SK-N-MC (cell line): Measurements from ENCODE around the gene NHERF1.
A peak's percentile ranks its signal among the peaks of the same experiment; 100 is the strongest.

ENCODE experiments used
- DNase-seq: peaks from one replicate; pipeline ENCODE4 v3.0.0-alpha.2; 2011; ENCODE audit warnings: low read depth, low spot score
- H3K27ac ChIP-seq: fragments of 200-600 bp; sonication (generic); 2 replicates; pipeline ENCODE4 v1.5.1; 2016; ENCODE audit warnings: mixed run types
- H3K36me3 ChIP-seq: fragments of 200-600 bp; sonication (generic); 2 replicates; pipeline ENCODE4 v1.6.1; 2017; ENCODE audit warnings: antibody characterized with exemption, low read length, mixed read lengths; ENCODE audit not compliant: insufficient read depth
- H3K4me3 ChIP-seq: fragments of 200-600 bp; sonication (generic); 2 replicates; pipeline ENCODE4 v1.5.1; 2016
- H3K9ac ChIP-seq: fragments of 200-600 bp; sonication (generic); 2 replicates; pipeline ENCODE4 v1.8.0; 2017; ENCODE audit warnings: mixed run types, mixed read lengths; ENCODE audit not compliant: insufficient read length
- H3K9me3 ChIP-seq: fragments of 200-600 bp; sonication (generic); 2 replicates; pipeline ENCODE4 v1.6.1; 2017; ENCODE audit warnings: low read depth, mild to moderate bottlenecking, antibody characterized with exemption, low read length, moderate library complexity, mixed read lengths
- EZH2 ChIP-seq: fragments of 200-600 bp; sonication (generic); IDR thresholded peaks from one replicate; pipeline ENCODE4 v1.6.1; 2017; ENCODE audit warnings: antibody characterized with exemption
- FOXP2 ChIP-seq: optimal IDR thresholded peaks from 2 replicates; pipeline ENCODE3; 2011; ENCODE audit warnings: mild to moderate bottlenecking, moderate library complexity; ENCODE audit not compliant: insufficient read depth; ENCODE audit errors: extremely low read length, control extremely low read depth
- POLR2AphosphoS5 ChIP-seq: IDR thresholded peaks from 2 replicates; pipeline ENCODE4 v1.6.1; 2012; ENCODE audit warnings: mild to moderate bottlenecking, low read depth, low read length, borderline replicate concordance

NHERF1 gene

DNA sequence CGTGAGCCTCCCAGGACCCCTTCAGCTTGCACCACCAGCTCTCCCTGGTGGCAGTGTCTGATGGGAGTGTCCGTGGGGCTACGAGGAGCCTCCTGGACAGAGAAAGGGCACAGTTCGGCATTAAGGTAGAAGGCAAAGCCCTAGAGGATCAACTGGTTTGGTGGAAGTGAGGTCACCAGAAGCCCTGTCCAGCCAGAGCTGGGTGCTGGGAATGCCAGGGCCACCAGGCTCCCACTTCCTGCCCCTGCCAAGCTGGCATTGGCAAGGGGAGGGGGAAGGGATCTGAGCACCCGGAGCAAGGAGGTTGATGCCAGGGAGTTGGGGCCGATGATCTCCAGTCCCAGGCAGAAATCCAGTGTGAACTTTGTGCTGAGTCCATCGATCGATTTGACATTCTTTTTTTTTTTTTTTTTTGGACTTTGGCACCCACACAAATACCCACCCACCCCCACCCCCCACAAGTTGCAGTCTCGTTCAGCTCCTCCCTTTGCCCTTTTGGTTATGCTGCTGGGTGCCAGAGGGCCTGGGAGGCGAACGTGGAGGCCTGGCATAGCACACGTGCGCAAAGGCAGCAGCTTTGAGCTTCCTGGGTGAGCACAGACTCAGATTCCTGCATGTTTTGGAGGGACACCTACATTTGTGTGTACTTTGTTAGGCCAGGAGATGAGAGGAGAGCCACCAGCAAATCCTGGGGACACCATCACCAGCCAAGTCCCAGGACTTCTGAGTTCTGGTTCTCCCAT is 2.1 kb downstream of the NHERF1 start:
- H3K4me3 ChIP-seq = peak overlapping the region; percentile 85; the same call in 1 of the 2 replicates
- H3K27ac ChIP-seq = no peak overlapping the region
- no peaks in the 10 kb centered on the region for H3K9me3 ChIP-seq
- H3K36me3 ChIP-seq = no peaks in the 10 kb centered on the region
- TF ChIP-seq EZH2 (no peak), FOXP2 (no peak), POLR2AphosphoS5 (no peak)
- H3K9ac ChIP-seq = no peak overlapping the region
- DNase-seq = no peak

DNA sequence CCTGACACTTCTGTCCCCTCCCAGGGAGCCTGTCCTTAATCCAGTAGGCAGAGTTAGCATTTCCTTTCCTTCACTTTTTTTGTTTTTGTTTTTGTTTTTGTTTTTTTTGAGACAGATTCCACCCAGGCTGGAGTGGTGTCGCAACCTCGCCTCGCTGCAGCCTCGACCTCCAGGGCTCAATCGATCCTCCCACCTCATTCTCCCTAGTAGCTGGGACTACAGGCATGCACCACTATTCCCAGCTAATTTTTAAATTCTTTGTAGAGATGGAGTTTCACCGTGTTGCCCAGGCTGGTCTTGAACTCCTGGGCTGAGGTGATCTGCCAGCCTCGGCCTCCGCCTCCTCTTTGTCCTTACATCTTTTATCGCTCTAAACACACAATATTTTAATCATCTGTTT is 4.0 kb downstream of the NHERF1 start:
- H3K27ac ChIP-seq = no peak overlapping the region
- no peak overlapping the region for H3K4me3 ChIP-seq
- no peaks in the 10 kb centered on the region for H3K9me3 ChIP-seq
- DNase-seq = no peak
- no peaks in the 10 kb centered on the region for H3K36me3 ChIP-seq
- H3K9ac ChIP-seq = no peak overlapping the region
- TF ChIP-seq EZH2 (no peak), POLR2AphosphoS5 (no peak), FOXP2 (no peak)

DNA sequence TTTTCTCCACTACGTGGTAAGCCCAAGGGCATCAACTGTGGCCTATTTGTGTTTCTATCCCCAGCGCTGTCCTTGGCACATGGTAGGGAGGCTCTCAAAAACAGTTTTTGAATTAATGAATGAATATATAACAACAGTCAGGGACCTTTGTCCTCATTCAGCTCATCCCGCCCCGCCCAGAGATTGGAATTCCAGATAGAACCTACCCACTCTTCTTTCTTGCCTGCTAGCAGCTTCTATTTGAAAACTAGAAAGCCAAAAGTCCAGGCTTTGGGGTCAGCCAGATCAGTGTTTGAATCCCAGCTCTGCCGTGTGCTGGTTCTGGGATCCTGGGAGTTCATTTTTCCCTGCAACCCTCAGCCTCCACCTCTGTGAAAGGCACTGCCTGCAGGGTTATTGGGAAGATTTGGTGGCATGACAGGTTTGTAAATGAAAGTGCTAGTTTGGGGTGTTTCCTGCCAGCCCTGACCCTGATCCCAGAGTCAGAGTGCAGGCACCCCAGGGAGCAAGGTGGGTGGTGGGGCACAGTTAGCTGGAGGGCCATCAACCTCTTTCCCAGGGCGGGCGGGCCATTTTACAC is 4.5 kb downstream of the NHERF1 start:
- no peak overlapping the region for H3K27ac ChIP-seq
- no peak overlapping the region for H3K9ac ChIP-seq
- TF ChIP-seq POLR2AphosphoS5 (no peak), EZH2 (no peak), FOXP2 (no peak)
- no peak overlapping the region for H3K4me3 ChIP-seq
- H3K9me3 ChIP-seq = no peaks in the 10 kb centered on the region
- no peak for DNase-seq
- H3K36me3 ChIP-seq = no peaks in the 10 kb centered on the region

- Histone ChIP-seq H3K36me3 (no peaks in the 10 kb centered on the region), H3K9me3 (no peaks in the 10 kb centered on the region), H3K4me3 (no peak overlapping the region), H3K27ac (no peak overlapping the region), H3K9ac (no peak overlapping the region)
- no peak for DNase-seq
- TF ChIP-seq EZH2 = no peak
- TF ChIP-seq FOXP2 = no peak
- TF ChIP-seq POLR2AphosphoS5 = no peak
These were observed 6.4 kb downstream of the NHERF1 start for GRCh38 chr17:74754832-74755231.

DNA sequence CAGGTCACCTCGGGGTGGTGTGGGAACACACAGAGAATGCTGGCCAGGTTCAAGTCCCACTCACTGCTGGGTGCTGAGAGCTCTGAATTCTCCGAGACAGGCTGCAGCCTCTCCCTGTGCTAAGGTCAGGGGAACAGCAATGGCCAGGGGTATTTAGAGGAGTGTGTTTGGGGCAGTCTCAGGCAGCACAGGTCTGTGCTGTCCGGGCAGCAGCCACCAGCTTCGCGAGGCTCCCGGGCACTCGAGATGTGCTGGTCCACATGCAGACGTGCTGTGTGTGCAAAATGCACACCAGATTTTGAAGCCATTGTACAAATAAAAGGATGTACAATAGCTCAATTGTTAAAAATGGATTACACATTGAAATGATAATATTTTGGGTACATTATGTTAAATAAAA is 7.1 kb downstream of the NHERF1 start:
- TF ChIP-seq POLR2AphosphoS5 (no peak), FOXP2 (no peak), EZH2 (no peak)
- Histone ChIP-seq H3K9ac (no peak overlapping the region), H3K36me3 (no peaks in the 10 kb centered on the region), H3K4me3 (no peak overlapping the region), H3K27ac (no peak overlapping the region), H3K9me3 (no peaks in the 10 kb centered on the region)
- no peak for DNase-seq

- TF ChIP-seq FOXP2 (no peak), POLR2AphosphoS5 (no peak), EZH2 (no peak)
- Histone ChIP-seq H3K9ac (no peak overlapping the region), H3K27ac (no peak overlapping the region), H3K4me3 (no peak overlapping the region), H3K36me3 (no peaks in the 10 kb centered on the region), H3K9me3 (no peaks in the 10 kb centered on the region)
- DNase-seq = no peak
These were observed 8.5 kb downstream of the NHERF1 start for GRCh38 chr17:74756891-74757290.

DNA sequence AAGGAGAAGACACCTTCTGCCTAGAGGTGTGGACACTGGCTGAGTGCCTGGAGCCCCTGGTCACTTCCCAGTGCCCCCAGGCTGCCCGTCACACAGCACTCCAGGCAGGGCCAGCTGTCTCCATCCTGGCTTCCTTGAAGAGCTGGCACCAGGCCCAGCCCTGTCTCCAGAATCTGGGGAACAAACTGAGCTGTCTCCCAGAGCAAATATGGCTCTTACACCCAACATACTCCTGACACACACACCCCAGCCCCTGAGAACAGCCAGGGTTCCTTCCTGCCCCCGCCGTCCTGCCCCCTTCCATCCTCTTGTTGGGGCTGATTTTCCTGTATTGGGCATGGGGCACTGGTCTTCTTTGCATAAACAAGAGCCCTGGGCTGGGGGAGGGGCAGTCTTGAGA is 9.1 kb downstream of the NHERF1 start:
- H3K4me3 ChIP-seq = no peak overlapping the region
- DNase-seq = no peak

GRCh38 chr17:74757931-74758847 is 9.8 kb downstream of the NHERF1 start:
- H3K9me3 ChIP-seq = no peaks in the 10 kb centered on the region
- TF ChIP-seq FOXP2 (no peak), EZH2 (no peak), POLR2AphosphoS5 (no peak)
- H3K4me3 ChIP-seq = no peak overlapping the region
- H3K36me3 ChIP-seq = no peaks in the 10 kb centered on the region
- no peak overlapping the region for H3K9ac ChIP-seq
- no peak for DNase-seq
- H3K27ac ChIP-seq = no peak overlapping the region

More for the DNA sequence above, 9.1 kb downstream of the NHERF1 start:
- H3K9ac ChIP-seq = no peak overlapping the region
- TF ChIP-seq FOXP2 (no peak), EZH2 (no peak), POLR2AphosphoS5 (no peak)
- no peaks in the 10 kb centered on the region for H3K36me3 ChIP-seq
- H3K27ac ChIP-seq = no peak overlapping the region
- H3K9me3 ChIP-seq = no peaks in the 10 kb centered on the region
